Stimulated activated CD4-positive, alpha-beta T cell treated with anti-CD3 and anti-CD28 coated beads, Interleukin-1b, Interleukin-23, amount 100 ng/mL, for 24 hours (primary cell): ENCODE data around the gene CRYZL1.
A peak's percentile ranks its signal among the peaks of the same experiment; 100 is the strongest.

Source experiments
- DNase-seq, 4 experiments: peaks; one replicate each; pipeline ENCODE4 v3.0.0-alpha.2; 2020; ENCODE audit warnings: low read depth in 4 of 4, low spot score in 1 of 4

CRYZL1 gene

DNA sequence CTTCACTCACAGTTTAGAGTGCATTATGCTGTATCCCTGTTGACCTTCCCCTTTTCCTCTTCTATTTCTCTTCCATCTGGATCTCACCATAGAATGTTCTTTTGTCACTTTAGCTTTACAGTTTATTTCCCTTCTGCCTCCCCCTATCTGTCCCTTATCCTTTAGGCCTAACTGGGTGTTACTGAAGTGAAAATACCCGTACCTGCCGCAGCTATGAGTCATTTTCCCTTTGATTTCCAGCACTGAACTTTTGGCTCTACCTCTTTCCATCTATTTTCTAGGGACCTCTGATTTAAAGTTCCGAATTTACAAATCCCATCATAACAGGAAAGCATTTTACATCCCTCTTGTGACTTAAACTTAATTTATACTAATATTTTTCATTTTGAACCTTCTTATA lies 20.5 kb upstream of the CRYZL1 start:
- DNase-seq = no peak

DNA sequence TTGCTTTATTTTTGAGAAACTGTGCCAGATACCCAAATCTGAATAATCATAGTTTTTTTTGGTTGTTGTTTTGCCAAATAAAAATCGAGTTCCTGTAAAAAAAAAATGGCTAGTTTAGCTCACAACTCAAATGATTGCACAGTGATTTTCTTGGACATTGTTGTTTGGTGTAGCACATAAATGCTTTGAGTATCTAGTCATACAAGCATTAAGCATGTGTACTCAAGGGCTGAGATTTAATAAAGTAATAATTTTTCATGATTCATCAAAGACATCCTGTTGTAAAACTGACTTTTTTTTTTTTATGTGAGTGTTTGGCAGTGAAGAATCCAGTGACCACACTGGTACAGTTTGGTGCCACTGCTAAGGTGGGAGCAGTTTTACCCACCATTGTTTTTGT lies 19.6 kb upstream of the CRYZL1 start:
- no peak for DNase-seq

DNA sequence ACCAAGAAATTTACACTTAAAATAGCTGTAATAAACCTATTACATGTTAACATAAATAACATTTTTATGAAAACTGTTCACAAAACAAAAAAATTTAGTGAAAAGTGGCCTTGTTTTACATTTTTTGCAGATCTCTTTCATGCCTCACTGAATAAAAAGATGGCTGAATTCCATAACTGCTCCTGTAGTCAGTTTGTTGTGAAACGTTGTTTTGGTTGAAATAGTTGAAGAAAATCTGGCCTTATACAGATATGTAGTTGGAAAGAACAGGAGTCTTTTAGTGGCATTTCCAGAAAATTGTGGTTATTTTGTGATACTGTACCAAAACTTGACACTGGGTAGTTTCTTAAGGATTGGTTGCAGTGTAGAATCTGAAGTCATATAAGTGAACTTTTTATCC lies 18.9 kb upstream of the CRYZL1 start:
- no peak for DNase-seq

DNA sequence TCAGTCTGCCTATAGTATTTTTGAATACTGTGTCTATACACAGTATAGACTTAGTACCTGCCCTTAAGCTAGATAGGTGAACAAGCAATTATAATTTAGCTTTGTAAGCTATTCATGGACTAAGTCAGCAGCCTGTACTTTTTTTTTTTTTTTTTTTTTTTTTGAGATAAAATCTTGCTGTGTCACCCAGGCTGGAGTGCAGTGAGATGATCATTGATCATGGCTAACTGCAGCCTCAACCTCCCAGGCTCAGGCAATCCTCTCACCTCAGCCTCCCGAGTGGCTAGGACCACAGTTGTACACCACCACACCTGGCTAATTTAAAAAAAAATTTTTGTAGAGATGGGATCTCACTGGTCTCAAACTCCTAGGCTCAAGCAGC lies 18.0 kb upstream of the CRYZL1 start:
- DNase-seq = no peak

DNA sequence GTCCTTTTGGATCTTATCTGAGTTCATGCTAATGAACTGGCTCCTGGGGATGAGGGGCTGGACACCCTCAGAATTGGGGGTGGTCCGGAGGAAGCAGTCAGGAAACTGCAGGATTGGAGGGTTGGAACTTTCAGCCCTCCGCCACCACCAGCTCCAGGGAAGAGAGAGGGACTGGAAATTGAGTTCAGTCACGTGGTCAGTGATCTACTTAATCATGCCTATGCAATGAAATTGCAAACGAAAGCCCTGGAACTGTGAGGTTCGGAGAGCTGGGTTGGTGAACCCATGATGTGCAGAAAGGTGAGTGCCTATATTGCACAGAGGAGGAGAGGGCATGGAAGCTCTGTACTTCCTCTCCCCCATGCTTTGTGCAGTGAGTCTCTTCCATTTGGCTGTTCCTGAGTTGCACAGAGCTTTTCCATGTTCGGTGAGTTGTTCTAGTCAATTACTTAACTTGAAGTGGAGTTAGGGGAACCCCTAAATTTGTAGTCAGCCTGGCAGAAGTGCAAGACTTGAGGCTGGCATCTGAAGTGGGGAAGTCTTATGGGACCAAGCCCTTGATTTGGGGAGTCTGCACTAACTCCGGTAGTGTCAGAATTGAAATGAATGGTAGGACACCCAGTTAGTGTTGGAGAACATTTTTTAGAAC lies 17.5 kb upstream of the CRYZL1 start:
- DNase-seq = no peak

DNA sequence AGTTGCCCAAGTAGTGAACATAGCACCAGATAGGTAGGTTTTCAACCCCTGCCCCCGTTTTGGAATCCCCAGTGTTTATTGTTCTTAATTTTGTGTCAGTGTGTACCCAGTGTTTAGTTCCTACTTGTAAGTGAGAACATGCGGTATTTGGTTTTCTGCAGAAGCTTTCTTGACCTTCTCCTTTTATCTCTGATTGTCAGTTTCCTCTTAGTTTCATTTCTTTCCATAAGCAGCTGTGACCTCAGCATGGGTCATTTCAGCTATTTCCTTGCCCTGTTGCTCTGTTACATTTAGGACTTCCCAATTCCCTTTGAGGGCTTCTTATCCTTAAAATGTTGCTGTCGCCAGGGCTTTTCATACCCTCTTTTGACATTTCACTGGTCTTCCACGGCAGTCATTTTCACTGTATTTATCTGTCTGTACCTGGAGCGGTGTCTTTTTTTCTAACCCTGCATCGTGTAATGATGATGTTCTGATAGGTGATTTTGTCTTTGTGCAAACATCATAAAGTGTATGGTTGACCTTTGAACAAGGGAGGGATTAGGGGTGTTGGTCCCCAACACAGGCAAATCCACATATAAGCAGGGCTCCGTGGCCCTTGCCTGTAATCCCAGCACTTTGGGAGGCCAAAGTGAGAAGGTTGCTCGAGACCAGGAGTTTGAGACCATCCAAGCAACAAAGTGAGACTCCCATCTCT lies 15.7 kb upstream of the CRYZL1 start:
- no peak for DNase-seq

DNA sequence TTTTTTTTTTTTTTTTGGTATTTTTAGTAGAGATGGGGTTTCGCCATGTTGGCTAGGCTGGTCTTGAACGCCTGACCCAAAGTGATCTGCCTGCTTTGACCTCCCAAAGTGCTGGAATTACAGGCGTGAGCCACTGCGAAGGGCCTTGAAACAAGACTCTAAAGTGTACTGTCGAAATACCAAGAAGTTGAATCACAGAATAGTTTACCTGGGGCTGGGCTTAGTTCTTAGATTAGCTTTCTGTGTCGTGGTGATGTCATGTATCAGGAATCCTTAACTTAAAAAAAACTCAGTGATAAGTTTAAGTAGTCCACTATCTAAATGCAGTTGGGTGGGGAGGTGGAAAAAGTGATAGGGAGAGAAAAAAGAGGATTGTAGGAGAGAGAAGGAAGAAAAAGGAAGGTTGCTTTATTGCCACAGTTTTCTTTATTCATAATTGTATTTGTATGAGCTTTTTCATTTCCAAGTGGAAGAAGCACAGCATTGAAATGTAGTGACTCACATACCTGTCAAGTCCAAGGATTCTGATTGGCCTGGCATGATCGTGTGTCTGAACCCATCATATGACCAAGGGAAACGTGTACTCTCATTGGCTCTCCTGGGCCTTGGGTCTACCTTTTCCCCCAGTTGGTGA lies 14.2 kb upstream of the CRYZL1 start:
- DNase-seq = no peak

DNA sequence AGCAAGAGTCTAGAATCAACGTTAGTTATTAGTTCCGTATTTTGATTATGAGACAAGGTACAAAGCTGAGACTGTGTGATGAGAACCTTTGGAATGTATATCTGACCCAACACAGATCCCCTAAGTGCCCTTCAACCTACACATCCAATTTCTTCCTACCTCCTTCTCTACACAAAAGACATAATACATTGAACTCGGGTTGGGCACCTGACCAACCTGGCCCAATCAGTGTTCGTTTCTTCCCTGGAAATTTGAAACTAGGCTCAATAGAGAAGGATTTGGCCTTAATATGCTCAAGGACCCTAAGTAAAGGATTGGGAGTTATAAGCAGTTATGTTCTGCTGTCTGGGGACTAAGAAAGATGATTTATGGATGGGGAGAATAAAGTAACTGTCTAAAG lies 12.9 kb upstream of the CRYZL1 start:
- DNase-seq = no peak

DNA sequence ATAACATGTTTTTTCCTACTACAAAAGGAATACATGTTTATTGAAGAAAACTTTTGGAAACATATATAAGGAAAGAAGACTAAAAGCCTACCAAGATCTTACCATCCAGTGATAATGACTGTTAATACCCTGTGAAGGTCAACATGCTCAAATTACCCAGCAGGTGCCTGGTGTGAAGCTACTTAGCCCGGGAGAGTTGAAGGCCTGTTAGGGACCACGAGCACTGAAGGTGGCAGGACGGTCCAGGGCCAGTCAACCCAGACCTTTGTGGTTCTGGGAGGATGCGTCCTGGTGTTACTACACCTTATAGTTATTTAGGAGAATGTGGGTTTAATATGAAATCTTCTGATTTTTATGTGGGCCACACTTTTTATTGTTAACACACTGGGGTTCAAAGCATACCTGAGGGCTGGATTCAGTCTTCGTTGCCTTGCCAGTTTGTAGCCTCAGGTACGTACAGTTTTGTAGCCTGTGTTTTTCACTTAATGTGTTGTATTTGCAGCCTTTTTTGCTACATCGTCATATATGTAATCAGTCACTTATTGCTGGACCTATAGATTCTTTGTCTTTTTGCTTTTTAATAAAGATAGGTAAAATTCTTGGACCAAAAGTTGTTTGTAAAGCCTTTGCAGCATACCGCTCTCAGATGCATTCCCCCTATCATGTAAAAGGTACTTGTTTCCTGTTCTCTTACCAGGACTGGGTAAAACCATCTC lies 10.6 kb upstream of the CRYZL1 start:
- DNase-seq = no peak

DNA sequence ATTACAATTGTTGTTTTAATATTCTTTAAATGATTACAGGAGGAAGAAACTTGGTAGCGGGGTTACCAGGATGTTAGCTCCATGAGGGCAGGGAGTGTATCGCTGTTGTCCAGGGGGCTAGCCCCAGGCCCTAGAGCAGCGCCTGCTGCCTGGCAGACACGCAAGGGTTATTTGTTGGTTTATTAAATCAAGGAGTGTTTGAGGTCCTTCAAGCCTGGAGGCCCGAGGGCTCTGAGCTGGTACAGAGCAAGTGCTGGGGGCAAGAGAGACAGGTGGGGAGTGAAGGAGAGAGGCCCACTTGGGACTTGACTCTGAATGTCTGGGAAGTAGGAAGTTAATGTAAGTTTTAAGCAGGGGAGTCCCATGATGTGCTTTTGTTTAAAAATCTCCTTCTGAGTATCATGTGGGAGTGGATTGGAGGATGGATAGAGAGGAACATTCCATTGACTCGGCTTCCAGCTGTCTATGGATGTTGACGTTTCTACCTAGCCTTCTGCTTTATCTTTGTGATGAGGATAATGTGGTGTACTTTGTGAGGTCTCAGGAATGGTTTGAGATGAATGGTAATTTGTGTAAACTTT lies 9.5 kb upstream of the CRYZL1 start:
- no peak for DNase-seq

DNA sequence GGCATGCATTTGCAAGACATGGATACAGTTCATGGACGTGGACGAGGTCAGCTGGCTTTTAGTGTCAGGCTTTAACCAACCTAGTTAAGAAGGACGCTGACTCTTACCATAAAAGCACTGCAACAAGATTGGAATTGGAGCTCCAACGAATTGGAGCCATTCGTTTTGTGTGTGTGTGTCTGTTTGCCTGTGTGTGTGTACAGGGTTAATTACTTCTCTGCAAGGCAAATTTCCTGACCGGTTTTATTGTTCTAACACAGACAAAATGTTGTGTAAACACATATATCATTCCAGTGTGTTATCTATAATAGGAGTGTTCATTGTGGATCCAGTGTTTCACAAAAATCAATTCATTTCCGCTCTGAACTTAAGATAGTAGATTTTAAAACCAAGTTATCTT lies 8.7 kb upstream of the CRYZL1 start:
- DNase-seq = no peak

DNA sequence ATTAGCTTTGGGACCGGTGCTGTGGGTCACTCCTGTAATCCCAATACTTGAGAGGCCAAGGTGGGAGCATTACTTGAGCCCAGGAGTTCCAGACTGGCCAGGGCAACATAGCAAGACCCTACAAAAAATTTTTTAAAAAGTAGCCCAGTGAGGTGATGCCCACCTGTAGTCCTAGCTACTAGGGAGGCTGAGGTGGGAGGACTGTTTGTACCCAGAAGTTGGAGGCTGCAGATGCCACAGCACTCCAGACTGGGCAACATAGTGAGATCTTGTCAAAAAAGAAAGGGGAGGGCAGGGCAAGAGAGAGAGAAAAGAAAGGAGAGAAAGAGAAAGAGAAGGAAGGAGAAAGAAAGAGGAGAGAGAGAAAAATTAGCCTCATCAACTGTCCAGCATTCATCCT lies 7.0 kb upstream of the CRYZL1 start:
- DNase-seq = no peak

DNA sequence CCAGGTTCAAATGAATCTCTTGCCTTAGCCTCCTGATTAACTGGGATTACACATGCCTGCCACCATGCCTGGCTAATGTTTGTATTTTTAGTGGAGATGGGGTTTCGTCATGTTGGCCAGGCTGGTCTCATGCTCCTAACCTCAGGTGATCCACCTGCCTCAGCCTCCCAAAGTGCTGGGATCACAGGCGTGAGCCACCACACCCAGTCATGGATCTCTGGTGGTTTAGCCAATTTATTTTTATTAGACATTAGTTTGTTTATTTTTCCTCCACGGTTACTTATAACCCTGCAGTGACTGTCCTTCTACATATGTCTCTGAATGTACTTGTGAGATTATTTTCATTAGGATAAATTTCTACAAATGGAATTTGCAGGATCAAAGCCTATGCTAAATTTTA lies 6.0 kb upstream of the CRYZL1 start:
- no peak for DNase-seq

DNA sequence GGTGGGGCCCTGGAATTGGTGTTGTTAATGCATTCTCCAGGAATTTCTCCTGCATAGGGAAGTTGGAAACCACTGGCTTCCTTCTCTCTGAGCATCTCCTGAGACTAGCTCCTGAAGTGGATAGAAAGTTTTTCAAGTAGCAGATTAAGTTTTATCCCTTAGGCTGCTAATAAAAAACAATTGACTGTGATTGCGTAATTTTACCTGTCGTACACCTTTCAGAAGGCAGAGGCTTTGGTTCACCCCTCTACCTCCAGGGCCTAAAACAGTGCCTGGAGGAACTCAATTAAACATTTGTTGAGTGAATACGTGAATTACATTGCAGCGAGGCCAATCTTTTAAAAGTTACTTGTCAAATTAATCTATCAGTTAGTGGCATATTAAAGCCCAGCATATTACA lies 4.2 kb upstream of the CRYZL1 start:
- DNase-seq = no peak

DNA sequence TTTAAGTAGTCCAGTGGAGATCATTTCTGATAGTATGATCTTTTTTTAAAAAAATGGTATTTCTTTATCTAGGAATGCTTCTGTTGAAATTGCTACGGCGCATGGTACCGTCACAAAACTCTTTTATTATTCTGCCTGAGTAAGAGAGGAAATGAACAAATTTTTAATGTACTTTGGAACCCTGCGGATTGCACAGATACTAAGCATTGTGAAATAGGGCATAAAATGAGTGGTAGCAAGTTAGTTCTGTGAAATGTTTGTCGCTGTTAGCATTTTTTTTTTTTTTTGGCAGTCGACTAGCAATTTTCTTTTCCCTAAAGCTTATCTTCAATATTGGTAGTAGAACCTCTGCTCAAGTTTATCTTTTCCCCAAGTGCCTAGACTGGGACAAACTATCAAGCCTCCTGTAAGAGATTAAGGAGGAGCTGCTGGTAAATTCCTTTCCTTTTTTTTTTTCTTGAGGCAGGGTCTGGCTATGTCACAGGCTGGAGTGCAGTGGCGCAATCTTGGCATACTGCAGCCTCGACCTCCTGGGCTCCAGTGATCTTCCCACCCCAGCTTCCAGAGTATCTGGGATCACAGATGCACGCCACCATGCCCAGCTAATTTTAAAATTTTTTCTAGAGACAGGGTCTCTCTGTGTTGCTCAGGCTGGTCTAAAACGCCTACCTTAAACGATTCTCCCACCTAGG lies 3.0 kb upstream of the CRYZL1 start:
- no peak for DNase-seq

DNA sequence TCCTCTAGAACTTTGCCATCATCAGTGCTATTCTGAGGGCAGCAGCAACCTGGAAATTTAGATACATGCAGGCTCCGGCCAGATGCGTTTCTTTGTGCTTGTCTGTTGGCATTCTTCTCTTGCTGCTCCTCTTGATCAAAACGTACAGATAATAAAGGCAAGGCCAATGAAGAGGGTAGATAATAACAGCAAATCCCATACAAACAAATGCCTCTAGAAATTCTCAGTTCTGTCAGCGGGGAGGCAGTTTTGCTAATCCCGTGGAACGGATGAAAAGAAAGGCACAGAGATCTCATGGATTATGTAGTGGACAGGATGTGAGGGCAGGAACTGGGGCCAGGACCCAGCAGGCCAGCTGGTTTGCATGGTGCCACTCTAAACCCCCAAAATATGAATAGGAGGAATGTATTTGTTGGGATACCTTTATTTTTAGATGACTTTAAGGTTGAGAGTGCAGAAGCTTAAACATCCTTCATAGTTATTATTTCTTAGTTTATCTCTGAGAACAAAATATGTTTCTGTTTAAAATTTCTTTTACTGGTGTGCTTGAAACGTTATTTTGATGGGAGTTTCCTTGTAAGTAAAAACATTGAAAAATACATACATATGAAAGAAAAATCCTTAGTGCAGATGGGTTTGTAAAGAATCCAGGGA lies 2.2 kb upstream of the CRYZL1 start:
- DNase-seq = no peak

DNA sequence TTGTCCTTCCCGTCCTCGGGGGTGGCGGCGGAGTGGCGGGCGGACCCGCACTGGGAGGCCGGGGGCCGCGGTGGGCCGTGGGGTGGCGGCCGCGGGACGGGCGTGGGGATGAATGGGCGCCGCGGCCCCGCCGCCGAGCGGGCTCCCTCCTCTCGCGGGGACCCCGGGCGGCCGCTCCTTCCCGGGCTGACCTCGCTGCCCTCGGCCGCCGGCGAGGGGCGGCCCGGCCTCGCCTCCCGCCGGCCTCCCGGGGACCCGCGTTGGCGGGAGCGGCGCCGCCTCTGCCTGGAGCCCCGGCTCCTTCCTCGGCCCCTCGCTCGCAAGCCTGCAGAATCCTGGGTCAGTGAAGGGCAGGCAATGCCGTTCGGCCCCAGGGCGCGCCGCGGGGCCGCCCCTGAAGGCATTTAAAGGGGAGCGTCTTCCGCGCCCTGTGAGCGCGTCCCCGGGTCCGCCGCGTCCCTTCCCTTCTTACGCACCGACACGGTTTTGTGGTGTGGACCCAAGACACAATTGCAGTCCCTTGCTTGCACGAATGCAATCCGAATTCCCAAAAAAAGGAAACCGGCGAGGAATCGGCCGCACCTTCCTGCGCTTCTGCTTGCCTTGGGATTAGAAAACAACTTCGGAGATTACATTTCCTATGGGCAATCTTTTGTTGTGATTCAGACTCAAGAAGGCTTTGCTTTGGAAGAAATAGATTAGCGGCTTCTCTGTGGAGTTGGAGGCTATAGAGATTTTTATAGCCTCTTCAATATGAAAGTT lies 1.5 kb upstream of the CRYZL1 start:
- DNase-seq = no peak

DNA sequence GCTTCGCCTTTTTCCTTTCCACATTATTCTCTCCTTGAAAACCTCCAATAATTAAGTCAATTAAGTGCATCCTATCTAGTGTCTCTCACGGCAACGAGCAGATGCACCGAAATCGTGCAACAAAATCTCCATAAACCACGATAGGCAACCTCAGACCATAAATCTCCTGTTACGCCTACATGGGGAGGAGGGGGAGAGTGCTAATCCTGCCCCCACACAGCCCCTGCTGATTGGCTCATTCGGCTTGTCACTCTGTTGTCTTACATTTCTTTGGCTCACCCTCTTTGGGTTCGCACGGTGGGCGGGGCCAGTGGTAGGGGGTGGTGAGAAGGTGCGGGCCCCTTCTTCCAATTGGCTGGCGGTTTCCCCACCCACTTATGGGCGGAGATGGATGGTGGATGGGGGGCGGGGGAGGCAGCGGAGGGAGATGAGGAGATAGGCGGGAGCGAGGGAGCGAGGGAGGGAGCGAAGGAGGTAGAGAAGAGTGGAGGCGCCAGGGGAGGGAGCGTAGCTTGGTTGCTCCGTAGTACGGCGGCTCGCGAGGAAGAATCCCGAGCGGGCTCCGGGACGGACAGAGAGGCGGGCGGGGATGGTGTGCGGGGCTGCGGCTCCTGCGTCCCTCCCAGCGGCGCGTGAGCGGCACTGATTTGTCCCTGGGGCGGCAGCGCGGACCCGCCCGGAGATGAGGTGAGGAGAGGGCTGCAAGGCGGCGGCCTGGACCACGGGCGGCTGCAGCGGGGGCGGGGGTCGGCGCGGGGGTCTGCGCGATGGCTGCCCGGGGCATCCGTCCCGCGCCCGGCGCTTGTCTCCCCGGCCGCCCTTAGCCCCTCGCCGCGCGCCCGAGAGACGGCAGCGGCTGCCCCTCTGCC lies 720 bp upstream of the CRYZL1 start, which contains the start of gene ITSN1:
Gene ITSN1, plus strand, starts transcription at position 475 of the 869 bp plus-strand sequence. CDS start 76,328 bp downstream, outside the sequence.
- DNase-seq = peak; percentile 99 to 100 (median 100)
